ENCODE data around the gene PLXNA4.

The PLXNA4 gene

DNA sequence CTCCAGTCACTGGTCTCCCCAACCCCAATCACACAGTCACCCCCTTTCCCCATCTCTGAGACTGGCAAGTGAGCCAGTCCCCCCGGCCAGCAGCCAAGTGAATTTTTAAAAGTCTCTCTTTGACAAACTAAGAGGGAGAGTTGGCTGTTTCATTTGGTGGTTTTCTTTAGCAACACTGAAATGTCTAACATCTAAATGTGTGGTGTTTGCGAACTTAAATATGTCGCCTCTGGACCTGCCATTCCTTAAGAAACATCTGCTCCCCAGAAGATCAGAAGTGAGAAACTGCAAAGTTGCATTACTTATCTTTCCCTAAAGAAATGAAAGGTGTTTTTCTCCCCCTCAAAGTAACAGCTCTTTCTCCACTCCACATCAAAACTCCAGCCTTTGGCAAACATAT is 34.7 kb upstream of the PLXNA4 start:
- no peak overlapping the region for H3K9ac ChIP-seq (ENCODE audit: low read length)
- no peak overlapping the region for H3K4me2 ChIP-seq (ENCODE audit: low read length)
- H3K36me3 ChIP-seq (replicated peaks; ENCODE audit: low read depth, low read length): no peaks in the 10 kb centered on the region
- TF ChIP-seq, protein P1, sequence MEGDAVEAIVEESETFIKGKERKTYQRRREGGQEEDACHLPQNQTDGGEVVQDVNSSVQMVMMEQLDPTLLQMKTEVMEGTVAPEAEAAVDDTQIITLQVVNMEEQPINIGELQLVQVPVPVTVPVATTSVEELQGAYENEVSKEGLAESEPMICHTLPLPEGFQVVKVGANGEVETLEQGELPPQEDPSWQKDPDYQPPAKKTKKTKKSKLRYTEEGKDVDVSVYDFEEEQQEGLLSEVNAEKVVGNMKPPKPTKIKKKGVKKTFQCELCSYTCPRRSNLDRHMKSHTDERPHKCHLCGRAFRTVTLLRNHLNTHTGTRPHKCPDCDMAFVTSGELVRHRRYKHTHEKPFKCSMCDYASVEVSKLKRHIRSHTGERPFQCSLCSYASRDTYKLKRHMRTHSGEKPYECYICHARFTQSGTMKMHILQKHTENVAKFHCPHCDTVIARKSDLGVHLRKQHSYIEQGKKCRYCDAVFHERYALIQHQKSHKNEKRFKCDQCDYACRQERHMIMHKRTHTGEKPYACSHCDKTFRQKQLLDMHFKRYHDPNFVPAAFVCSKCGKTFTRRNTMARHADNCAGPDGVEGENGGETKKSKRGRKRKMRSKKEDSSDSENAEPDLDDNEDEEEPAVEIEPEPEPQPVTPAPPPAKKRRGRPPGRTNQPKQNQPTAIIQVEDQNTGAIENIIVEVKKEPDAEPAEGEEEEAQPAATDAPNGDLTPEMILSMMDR (IDR thresholded peaks at IDR 0.05; ENCODE audit: low read depth, low read length): no peak
- TF ChIP-seq EZH2phosphoT487 (IDR thresholded peaks at IDR 0.05; ENCODE audit: low read depth): no peak
- no peak overlapping the region for H2AFZ ChIP-seq (ENCODE audit: low read depth, low read length)
- H3K27me3 ChIP-seq (ENCODE audit: low read depth, low read length): peaks cover 24% of the 10 kb centered on the region; the same call in 1 of the 2 replicates
- no peak overlapping the region for H3K4me3 ChIP-seq (ENCODE audit: low read length)
- no peak overlapping the region for H3K27ac ChIP-seq (ENCODE audit: low read length)
- H3K9me3 ChIP-seq (ENCODE audit: insufficient read depth, low read length): no peaks in the 10 kb centered on the region
- no peaks in the 10 kb centered on the region for H3K4me1 ChIP-seq (ENCODE audit: low read length)
- no peaks in the 10 kb centered on the region for H3K79me2 ChIP-seq (ENCODE audit: low read length)
- H4K20me1 ChIP-seq (ENCODE audit: insufficient read depth, low read length): no peaks in the 10 kb centered on the region

DNA sequence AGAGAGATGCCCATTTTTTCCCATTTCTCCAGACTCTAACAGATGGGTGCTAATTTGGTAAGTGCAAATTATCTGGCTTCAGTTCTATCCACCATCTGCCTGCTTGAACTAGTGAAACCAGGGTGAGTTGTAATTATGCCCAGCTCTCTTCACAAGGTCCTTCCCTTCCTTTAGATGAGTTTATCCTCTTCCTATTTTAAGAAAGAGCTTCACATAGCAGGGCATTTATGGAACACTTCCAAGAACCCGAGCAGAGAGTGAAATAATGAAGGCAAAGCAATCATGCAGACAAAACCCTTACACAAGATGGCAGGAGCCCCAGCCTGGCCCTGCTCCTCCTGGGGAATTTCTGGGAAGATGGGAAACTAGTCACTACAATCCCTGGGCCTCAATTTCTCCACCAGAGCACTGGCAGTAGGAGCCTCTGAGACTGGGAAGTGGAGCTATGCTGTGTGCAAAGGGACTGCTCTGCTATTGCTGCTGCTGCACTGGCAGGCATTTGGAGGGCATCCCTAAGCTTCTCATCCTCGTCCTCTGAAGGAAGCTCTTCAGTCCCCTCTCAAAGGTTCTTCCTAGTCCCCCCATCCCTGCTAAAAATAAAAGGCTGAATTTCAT is 33.7 kb upstream of the PLXNA4 start:
- no peaks in the 10 kb centered on the region for H3K9me3 ChIP-seq (ENCODE audit: insufficient read depth, low read length)
- H2AFZ ChIP-seq (ENCODE audit: low read depth, low read length): no peak overlapping the region
- no peak overlapping the region for H3K4me3 ChIP-seq (ENCODE audit: low read length)
- no peak overlapping the region for H3K27ac ChIP-seq (ENCODE audit: low read length)
- H3K4me1 ChIP-seq (ENCODE audit: low read length): no peaks in the 10 kb centered on the region
- no peak overlapping the region for H3K4me2 ChIP-seq (ENCODE audit: low read length)
- no peak overlapping the region for H3K9ac ChIP-seq (ENCODE audit: low read length)
- H3K79me2 ChIP-seq (ENCODE audit: low read length): no peaks in the 10 kb centered on the region
- no peaks in the 10 kb centered on the region for H3K36me3 ChIP-seq (replicated peaks; ENCODE audit: low read depth, low read length)
- no peaks in the 10 kb centered on the region for H4K20me1 ChIP-seq (ENCODE audit: insufficient read depth, low read length)
- peaks cover 26% of the 10 kb centered on the region; the same call in 1 of the 2 replicates for H3K27me3 ChIP-seq (ENCODE audit: low read depth, low read length)
- TF ChIP-seq, protein P1 (IDR thresholded peaks at IDR 0.05; ENCODE audit: low read depth, low read length): no peak
- TF ChIP-seq EZH2phosphoT487 (IDR thresholded peaks at IDR 0.05; ENCODE audit: low read depth): no peak

DNA sequence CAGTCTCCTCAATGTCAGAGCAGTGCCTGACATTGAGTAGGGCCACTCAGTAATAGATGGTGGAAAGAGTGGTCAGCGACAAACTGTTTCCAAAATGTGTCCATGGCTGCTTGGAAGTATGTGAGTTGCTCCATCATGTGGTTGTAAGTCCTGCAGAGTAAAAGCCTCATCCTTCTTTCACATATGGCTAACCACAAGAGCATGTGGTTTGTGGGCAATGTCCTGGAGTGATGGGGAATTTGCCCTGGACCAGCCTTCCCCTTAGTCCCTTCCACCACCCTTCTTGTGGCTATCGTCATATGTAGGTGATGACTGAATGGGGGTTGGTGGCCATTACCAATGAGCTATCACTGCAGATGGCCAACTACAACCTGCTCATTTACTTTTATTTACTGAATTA is 33.0 kb upstream of the PLXNA4 start:
- no peak overlapping the region for H3K9ac ChIP-seq (ENCODE audit: low read length)
- H3K36me3 ChIP-seq (replicated peaks; ENCODE audit: low read depth, low read length): no peaks in the 10 kb centered on the region
- TF ChIP-seq EZH2phosphoT487 (IDR thresholded peaks at IDR 0.05; ENCODE audit: low read depth): no peak
- TF ChIP-seq, protein P1 (IDR thresholded peaks at IDR 0.05; ENCODE audit: low read depth, low read length): no peak
- H3K9me3 ChIP-seq (ENCODE audit: insufficient read depth, low read length): no peaks in the 10 kb centered on the region
- no peak overlapping the region for H3K27ac ChIP-seq (ENCODE audit: low read length)
- H2AFZ ChIP-seq (ENCODE audit: low read depth, low read length): no peak overlapping the region
- no peak overlapping the region for H3K4me3 ChIP-seq (ENCODE audit: low read length)
- no peaks in the 10 kb centered on the region for H4K20me1 ChIP-seq (ENCODE audit: insufficient read depth, low read length)
- no peak overlapping the region for H3K4me2 ChIP-seq (ENCODE audit: low read length)
- H3K4me1 ChIP-seq (ENCODE audit: low read length): no peaks in the 10 kb centered on the region
- no peaks in the 10 kb centered on the region for H3K79me2 ChIP-seq (ENCODE audit: low read length)
- H3K27me3 ChIP-seq (ENCODE audit: low read depth, low read length): peaks cover 27% of the 10 kb centered on the region; the same call in 1 of the 2 replicates

DNA sequence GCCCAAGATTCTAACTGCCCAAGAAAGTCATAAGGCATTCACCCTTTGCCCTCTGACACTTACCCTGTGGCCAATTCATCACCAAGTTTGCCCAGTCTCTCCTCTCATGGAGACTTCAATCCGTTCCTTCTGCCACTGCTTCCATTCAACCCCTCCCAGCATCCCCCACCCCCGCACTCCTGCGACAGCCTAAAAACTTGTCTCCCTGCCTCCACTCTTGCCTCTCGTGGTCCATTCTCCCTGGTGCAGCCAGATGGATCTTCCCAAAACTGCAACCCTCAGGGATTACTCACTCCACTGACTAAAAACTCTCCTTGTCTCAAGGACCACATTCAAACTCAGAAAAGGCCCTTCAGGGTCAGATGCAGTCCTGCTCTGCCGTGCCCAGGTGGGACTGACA is 32.3 kb upstream of the PLXNA4 start:
- no peak overlapping the region for H3K9ac ChIP-seq (ENCODE audit: low read length)
- TF ChIP-seq EZH2phosphoT487 (IDR thresholded peaks at IDR 0.05; ENCODE audit: low read depth): no peak
- TF ChIP-seq, protein P1 (IDR thresholded peaks at IDR 0.05; ENCODE audit: low read depth, low read length): no peak
- H3K4me1 ChIP-seq (ENCODE audit: low read length): no peaks in the 10 kb centered on the region
- peaks cover 27% of the 10 kb centered on the region; the same call in 1 of the 2 replicates for H3K27me3 ChIP-seq (ENCODE audit: low read depth, low read length)
- no peaks in the 10 kb centered on the region for H3K79me2 ChIP-seq (ENCODE audit: low read length)
- no peak overlapping the region for H3K27ac ChIP-seq (ENCODE audit: low read length)
- no peaks in the 10 kb centered on the region for H3K9me3 ChIP-seq (ENCODE audit: insufficient read depth, low read length)
- no peak overlapping the region for H2AFZ ChIP-seq (ENCODE audit: low read depth, low read length)
- H3K36me3 ChIP-seq (replicated peaks; ENCODE audit: low read depth, low read length): no peaks in the 10 kb centered on the region
- no peaks in the 10 kb centered on the region for H4K20me1 ChIP-seq (ENCODE audit: insufficient read depth, low read length)
- H3K4me3 ChIP-seq (ENCODE audit: low read length): no peak overlapping the region
- no peak overlapping the region for H3K4me2 ChIP-seq (ENCODE audit: low read length)
